Measurements from ENCODE around the gene CACNG4. TPM values are rescaled to one million over a fixed set of nuclear protein-coding genes. Genes with fewer than 3 reads are reported as not detected.

CACNG4 gene
- polyA plus RNA-seq, 2 of the 4 experiments (the other 2 are of a cell fraction) = 6.2 to 10.2 TPM

- POLR2A ChIA-PET = no interaction called here
- peaks cover 14% of the 10 kb centered on the region; the same call in 1 of the 3 replicates for H3K9me3 ChIP-seq
- WGBS (ENCODE audit: missing lambda C conversion rate) = 71% methylated on average over 11 of the region's 11 CpGs
- no peak overlapping the region for H3K4me2 ChIP-seq
- no peak for FAIRE-seq
- no peak for DNase-seq (ENCODE audit: low read depth in 1 of 2, low spot score in 1 of 2)
- peaks cover 41% of the 10 kb centered on the region for H3K4me1 ChIP-seq
- TF ChIP-seq HES2 (IDR thresholded peaks at IDR 0.05) (no peak), RARB (CRISPR knock-in tag; IDR thresholded peaks at IDR 0.05) (no peak), ATOH8 (CRISPR knock-in tag; IDR thresholded peaks at IDR 0.05; ENCODE audit: low read depth) (no peak), REST (IDR thresholded peaks at IDR 0.05) (no peak), KDM5A (IDR thresholded peaks at IDR 0.05) (no peak), RNF2 (IDR thresholded peaks at IDR 0.05; ENCODE audit: borderline replicate concordance, low read depth) (no peak), GATA3 (IDR thresholded peaks at IDR 0.05; ENCODE audit: borderline replicate concordance) (no peak), CBX8 (IDR thresholded peaks at IDR 0.05) (no peak), ZFP36 (IDR thresholded peaks at IDR 0.05; ENCODE audit: borderline replicate concordance, partially characterized antibody) (no peak), RAD21 (conservative IDR thresholded peaks at IDR 0.05 in 1 of 2, IDR thresholded peaks at IDR 0.05 in 1 of 2) (no peak), ESRRA (IDR thresholded peaks at IDR 0.05; ENCODE audit: borderline replicate concordance, low read length) (no peak), KDM1A (IDR thresholded peaks at IDR 0.05; ENCODE audit: low read depth) (no peak)
- CTCF ChIA-PET = interaction anchor here (0.5 to 2.0 kb wide), 5 partner anchors 10 to 162 kb away, joined by 3 to 5 read pairs (median 3); no protein-coding TSS in a partner anchor
- ATAC-seq = no peak
- no peak overlapping the region for H3K4me3 ChIP-seq
- H3K27ac ChIP-seq = peak overlapping the region in 1 of 2 experiments; percentile 39; a peak in 2 of 6 replicates
Observed at GRCh38 chr17:66948061-66948750, 16.3 kb upstream of the CACNG4 start.

- DNase-seq (ENCODE audit: low read depth in 1 of 2, low spot score in 1 of 2) (no peak), ATAC-seq (no peak), FAIRE-seq (no peak)
- Histone ChIP-seq H3K4me2 (no peak overlapping the region), H3K9me3 (peaks cover 14% of the 10 kb centered on the region; the same call in 1 of the 3 replicates), H3K27ac (no peak overlapping the region), H3K4me3 (no peak overlapping the region), H3K4me1 (peaks cover 36% of the 10 kb centered on the region)
- CTCF ChIA-PET = interaction anchor here (1.2 to 2.1 kb wide), 2 partner anchors 11 to 33 kb away, joined by 4 to 6 read pairs; no protein-coding TSS in a partner anchor
- TF ChIP-seq MAZ (IDR thresholded peaks at IDR 0.05; ENCODE audit: borderline replicate concordance, low read depth, low read length) (no peak), TFCP2L1 (CRISPR knock-in tag; IDR thresholded peaks at IDR 0.05) (no peak), BCL3 (IDR thresholded peaks at IDR 0.05) (no peak), POLR2A (IDR thresholded peaks at IDR 0.05; ENCODE audit: low read length) (no peak), RNF2 (IDR thresholded peaks at IDR 0.05; ENCODE audit: borderline replicate concordance, low read depth) (no peak), PBX3 (IDR thresholded peaks at IDR 0.05) (no peak), NR3C1 (IDR thresholded peaks at IDR 0.05) (no peak), HDAC2 (IDR thresholded peaks at IDR 0.05) (no peak), ZSCAN20 (CRISPR knock-in tag; IDR thresholded peaks at IDR 0.05) (no peak), USF2 (IDR thresholded peaks at IDR 0.05) (no peak), CHD2 (IDR thresholded peaks at IDR 0.05; ENCODE audit: low read length, partially characterized antibody) (no peak), EP300 (IDR thresholded peaks at IDR 0.05) (no peak), HMGXB4 (CRISPR knock-in tag; IDR thresholded peaks at IDR 0.05; ENCODE audit: borderline replicate concordance) (no peak), RARB (CRISPR knock-in tag; IDR thresholded peaks at IDR 0.05) (no peak)
- WGBS (ENCODE audit: missing lambda C conversion rate) = 76% methylated on average over 10 of the region's 10 CpGs
- POLR2A ChIA-PET = no interaction called here
Observed at GRCh38 chr17:66949501-66949900, 15.0 kb upstream of the CACNG4 start.

Data from A549 (cell line).